Effector memory CD4-positive, alpha-beta T cell (primary cell): ENCODE measurements around the gene MASP1.
"Not testable (repeated sequence)": the region's sequence is repeated elsewhere in the genome, so short reads cannot be mapped to it uniquely, and the experiment has no call there.

Source experiments
- DNase-seq, 3 donors: peaks; one replicate each; pipeline ENCODE4 v3.0.0-alpha.2; 2020
- H3K27ac ChIP-seq: 2 replicates; pipeline ENCODE4 v1.7.0; 2013; ENCODE audit warnings: mild to moderate bottlenecking, low read length, moderate library complexity; ENCODE audit not compliant: insufficient read depth, poor library complexity, severe bottlenecking
- H3K27me3 ChIP-seq: replicated peaks from 2 replicates; pipeline ENCODE4 v1.7.0; 2013; ENCODE audit warnings: mild to moderate bottlenecking, low read length; ENCODE audit not compliant: insufficient read depth, control insufficient read depth, poor library complexity, severe bottlenecking
- H3K36me3 ChIP-seq: 2 replicates; pipeline ENCODE4 v1.7.0; 2013; ENCODE audit warnings: mild to moderate bottlenecking, low read length, moderate library complexity; ENCODE audit not compliant: control insufficient read depth, insufficient read depth
- H3K4me1 ChIP-seq: 2 replicates; pipeline ENCODE4 v1.7.0; 2013; ENCODE audit warnings: low read length, mild to moderate bottlenecking; ENCODE audit not compliant: control insufficient read depth, insufficient read depth, poor library complexity, severe bottlenecking
- H3K4me3 ChIP-seq: 2 replicates; pipeline ENCODE4 v1.7.0; 2013; ENCODE audit warnings: low read length, low read depth, mild to moderate bottlenecking; ENCODE audit not compliant: insufficient read depth, poor library complexity, severe bottlenecking
- H3K9me3 ChIP-seq: 2 replicates; pipeline ENCODE4 v1.7.0; 2013; ENCODE audit warnings: mild to moderate bottlenecking, low read length, moderate library complexity; ENCODE audit not compliant: control insufficient read depth

MASP1 gene

GRCh38 chr3:187256051-187256616 is 35.4 kb downstream of the MASP1 start:
- no peak overlapping the region for H3K4me3 ChIP-seq
- no peaks in the 10 kb centered on the region for H3K36me3 ChIP-seq
- no peaks in the 10 kb centered on the region for H3K4me1 ChIP-seq

GRCh38 chr3:187255314-187255713 is 36.2 kb downstream of the MASP1 start:
- Histone ChIP-seq H3K9me3 (no peaks in the 10 kb centered on the region), H3K4me3 (no peak overlapping the region), H3K27ac (no peak overlapping the region), H3K36me3 (no peaks in the 10 kb centered on the region), H3K4me1 (no peaks in the 10 kb centered on the region), H3K27me3 (no peaks in the 10 kb centered on the region)
- no peak for DNase-seq

More at GRCh38 chr3:187256051-187256616, 35.4 kb downstream of the MASP1 start:
- DNase-seq, result no peak
- Histone ChIP-seq H3K9me3 (no peaks in the 10 kb centered on the region), H3K27ac (no peak overlapping the region), H3K27me3 (no peaks in the 10 kb centered on the region)

DNA sequence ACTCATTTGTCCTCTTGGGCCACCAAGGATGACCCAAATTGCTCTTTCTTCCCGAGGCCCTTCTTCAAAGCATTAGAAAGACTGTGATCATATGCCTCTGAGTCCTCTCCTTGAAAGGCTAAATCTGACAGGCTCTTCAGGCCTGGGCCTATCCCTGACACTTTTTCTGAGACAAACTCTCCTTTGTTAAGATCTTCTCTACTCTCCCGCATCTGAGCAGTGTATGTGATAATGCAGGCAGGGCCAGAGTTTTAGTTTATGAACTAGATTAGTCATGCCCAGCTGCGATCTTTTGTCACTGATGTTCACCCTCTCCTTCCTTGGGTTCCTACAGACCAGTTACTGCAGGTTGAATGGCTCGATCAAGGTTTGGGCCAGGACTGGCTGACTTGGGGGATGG is 39.2 kb downstream of the MASP1 start:
- no peak for DNase-seq
- Histone ChIP-seq H3K27ac (no peak overlapping the region), H3K4me3 (no peak overlapping the region), H3K27me3 (no peaks in the 10 kb centered on the region), H3K4me1 (no peaks in the 10 kb centered on the region), H3K9me3 (no peaks in the 10 kb centered on the region), H3K36me3 (no peaks in the 10 kb centered on the region)

GRCh38 chr3:187251599-187251998 is 39.9 kb downstream of the MASP1 start:
- no peaks in the 10 kb centered on the region for H3K27me3 ChIP-seq
- no peak overlapping the region for H3K4me3 ChIP-seq
- H3K4me1 ChIP-seq, result no peaks in the 10 kb centered on the region
- DNase-seq, result no peak
- no peak overlapping the region for H3K27ac ChIP-seq
- no peaks in the 10 kb centered on the region for H3K9me3 ChIP-seq
- no peaks in the 10 kb centered on the region for H3K36me3 ChIP-seq

DNA sequence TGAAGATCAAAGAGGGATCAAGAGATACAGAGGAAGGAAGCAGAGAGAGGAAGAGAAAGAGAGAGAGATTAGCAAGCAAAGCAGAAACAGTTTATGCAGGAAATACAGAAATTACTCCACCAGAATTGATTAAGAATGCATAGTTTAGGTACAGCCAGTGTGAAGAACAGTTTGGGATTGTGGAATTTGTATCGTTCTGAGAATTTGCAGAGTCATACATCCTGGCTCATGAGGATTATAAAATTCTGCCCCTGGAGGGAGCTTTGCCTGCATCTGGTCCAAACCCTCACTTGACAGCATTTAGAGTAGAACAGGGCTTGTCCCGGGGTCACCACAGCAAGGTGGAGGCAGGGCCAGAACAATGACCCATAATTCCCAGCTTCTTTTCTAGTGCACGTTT is 44.1 kb downstream of the MASP1 start:
- no peak for DNase-seq
- Histone ChIP-seq H3K9me3 (no peaks in the 10 kb centered on the region), H3K27me3 (no peaks in the 10 kb centered on the region), H3K36me3 (no peaks in the 10 kb centered on the region), H3K4me1 (no peaks in the 10 kb centered on the region), H3K4me3 (no peak overlapping the region), H3K27ac (no peak overlapping the region)

- Histone ChIP-seq H3K27me3 (no peaks in the 10 kb centered on the region), H3K9me3 (no peaks in the 10 kb centered on the region), H3K4me1 (no peaks in the 10 kb centered on the region), H3K36me3 (no peaks in the 10 kb centered on the region), H3K27ac (no peak overlapping the region), H3K4me3 (no peak overlapping the region)
- no peak for DNase-seq
Observed at GRCh38 chr3:187243933-187244524, 47.5 kb downstream of the MASP1 start.

DNA sequence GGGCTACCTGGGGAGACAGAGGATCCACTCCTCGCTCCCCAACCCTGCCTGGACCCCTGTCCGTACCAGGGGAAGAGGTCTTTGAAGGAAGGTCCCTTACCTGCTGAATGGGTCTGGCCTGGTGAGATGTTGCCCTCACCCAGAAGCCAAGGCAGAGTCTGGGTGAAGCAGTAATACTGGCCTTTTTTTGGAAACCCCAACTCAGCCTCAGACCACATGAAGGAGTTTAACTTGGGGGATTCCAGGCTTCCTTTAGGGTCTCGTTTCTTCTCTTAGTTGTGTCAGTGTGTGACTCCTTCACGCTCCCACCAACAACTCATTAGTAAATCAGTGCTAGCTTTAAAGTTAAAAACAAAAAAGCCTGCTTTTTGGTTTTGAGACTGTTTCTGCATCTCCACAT is 48.6 kb downstream of the MASP1 start:
- no peak overlapping the region for H3K27ac ChIP-seq

GRCh38 chr3:187242435-187242834 is 49.1 kb downstream of the MASP1 start:
- no peaks in the 10 kb centered on the region for H3K9me3 ChIP-seq
- no peak for DNase-seq
- H3K27ac ChIP-seq, result no peak overlapping the region
- no peak overlapping the region for H3K4me3 ChIP-seq
- H3K27me3 ChIP-seq, result no peaks in the 10 kb centered on the region
- no peaks in the 10 kb centered on the region for H3K36me3 ChIP-seq
- H3K4me1 ChIP-seq, result no peaks in the 10 kb centered on the region

More for the DNA sequence above, 48.6 kb downstream of the MASP1 start:
- Histone ChIP-seq H3K4me1 (no peaks in the 10 kb centered on the region), H3K4me3 (no peak overlapping the region), H3K9me3 (no peaks in the 10 kb centered on the region), H3K27me3 (no peaks in the 10 kb centered on the region), H3K36me3 (no peaks in the 10 kb centered on the region)
- no peak for DNase-seq

DNA sequence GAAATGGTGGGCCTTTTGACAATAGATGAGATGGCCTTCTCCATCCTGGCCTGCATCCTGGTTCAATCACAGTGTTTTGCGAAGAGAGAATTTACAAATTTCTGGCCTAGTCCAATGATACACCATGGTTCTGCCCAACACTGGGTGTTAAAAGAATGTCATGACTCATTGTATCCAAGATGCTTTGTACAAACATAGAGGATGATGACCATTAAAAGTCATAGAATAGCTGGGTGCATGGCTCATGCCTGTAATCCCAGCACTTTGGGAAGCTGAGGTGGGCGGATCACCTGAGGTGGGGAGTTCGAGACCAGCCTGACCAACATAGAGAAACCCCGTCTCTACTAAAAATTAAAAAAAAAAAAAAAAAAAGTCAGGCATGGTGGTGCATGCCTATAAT is 52.7 kb downstream of the MASP1 start:
- H3K4me1 ChIP-seq, H3K4me3 ChIP-seq, H3K27ac ChIP-seq, H3K9me3 ChIP-seq, DNase-seq, H3K27me3 ChIP-seq, H3K36me3 ChIP-seq: not testable (repeated sequence)

DNA sequence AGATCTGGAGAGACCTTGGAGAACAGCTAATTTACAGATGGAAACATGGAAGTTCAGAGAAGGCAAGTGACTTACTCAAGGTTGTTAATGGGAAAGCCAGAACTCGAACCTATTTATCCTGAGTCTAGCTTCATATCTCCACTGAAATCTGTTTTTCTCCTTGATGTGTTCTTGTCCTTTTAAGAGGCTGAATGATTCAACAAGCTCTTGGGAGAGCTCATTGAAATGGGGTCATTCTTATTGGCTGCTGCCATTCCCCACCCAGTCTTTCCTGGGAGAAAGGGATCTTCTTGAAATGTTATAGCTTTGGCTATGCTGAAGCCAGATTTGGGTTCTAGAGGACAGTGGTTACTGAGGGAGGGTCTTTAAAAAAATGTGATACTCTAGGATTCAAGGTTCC is 53.3 kb downstream of the MASP1 start:
- Histone ChIP-seq H3K27ac (no peak overlapping the region), H3K9me3 (no peaks in the 10 kb centered on the region), H3K36me3 (no peaks in the 10 kb centered on the region), H3K4me3 (no peak overlapping the region), H3K27me3 (no peaks in the 10 kb centered on the region), H3K4me1 (no peaks in the 10 kb centered on the region)
- DNase-seq, result no peak
